GM18867 (cell line): ENCODE results near the gene ABCG5.

Experiments
- ATAC-seq: cut with Tn5 transposase; IDR thresholded peaks from one replicate; pipeline ENCODE4 v1.9.1; 2021; ENCODE audit warnings: mild to moderate bottlenecking, moderate library complexity; ENCODE audit not compliant: unreplicated experiment

ABCG5 gene

GRCh38 chr2:43842866-43843226 is 4.2 kb upstream of the ABCG5 start:
- ATAC-seq = no peak

- ATAC-seq = no peak
Observed at GRCh38 chr2:43841949-43842865, 3.6 kb upstream of the ABCG5 start.

GRCh38 chr2:43840965-43841364 is 2.3 kb upstream of the ABCG5 start:
- ATAC-seq = no peak

DNA sequence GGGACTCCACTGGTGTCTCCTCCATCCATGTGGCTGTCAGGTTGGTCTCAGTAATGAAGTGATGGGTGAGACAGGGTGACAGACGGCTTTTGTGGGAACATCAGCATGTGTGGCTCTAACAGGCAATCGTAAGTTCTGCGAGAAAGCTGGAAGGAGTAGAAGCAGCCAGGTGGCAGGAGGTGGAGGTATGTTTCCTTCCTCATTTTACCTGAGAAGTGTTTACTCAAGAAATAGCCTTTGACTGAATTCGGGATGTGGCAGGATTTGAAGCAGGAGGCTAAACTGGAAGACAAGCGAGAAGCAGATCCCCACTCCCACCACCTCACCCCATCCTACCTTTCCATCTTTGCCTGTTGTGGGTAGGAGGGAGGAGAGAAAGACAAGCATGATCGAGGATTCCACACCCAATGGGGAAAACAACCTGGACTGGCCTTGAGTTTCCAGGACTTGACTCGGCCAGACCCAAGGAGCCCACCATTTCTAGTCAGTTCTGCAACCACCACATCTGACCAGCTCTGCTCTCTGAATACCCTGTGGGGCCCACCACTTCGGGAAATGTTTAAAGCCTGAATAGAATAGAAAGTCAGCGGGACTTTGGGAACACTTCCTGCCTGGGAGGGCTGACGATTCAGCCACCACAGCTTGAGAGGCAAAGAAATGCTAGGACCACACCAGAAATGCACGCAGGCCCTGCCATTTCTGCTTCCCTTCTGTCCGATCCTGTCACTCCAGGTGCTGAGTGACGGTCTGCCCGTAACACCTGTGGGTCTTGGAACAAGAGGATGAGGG is 1.3 kb upstream of the ABCG5 start:
- no peak for ATAC-seq

DNA sequence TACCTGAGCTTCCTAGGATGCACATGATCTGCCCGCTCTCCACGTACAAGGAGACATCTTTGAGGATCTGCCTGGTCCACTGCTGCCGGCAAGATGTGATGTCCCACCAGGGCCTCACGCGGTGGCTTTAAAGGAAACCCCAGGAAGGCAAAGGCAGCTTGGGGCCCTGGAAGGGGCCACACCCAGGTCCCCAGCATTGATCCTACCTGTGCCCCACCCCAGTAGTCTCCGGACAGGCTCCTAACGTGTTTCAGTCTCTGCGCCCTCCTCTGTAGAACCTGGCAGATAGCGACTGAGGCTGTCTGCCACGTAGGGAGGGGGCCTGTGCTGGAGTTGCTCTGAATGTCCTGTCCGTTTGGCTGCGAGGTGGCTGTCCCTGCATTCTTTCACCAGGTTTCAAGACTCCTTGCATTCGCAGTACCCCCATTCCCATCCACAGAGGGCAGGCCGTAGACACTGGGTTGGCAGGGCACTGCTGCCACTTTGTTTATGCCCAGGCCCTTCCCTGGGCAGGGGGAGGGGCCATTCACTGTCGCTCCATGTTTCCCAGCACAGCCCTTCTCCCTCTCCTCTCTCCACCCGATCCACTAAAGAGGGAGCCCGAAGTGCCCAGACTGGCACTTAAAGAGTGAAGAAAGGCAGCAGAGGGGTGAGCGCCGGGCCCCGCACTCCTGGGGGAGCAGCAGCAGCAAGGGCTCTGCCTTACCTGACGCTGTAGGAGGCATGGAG is 644 bp downstream of the ABCG5 start:
- ATAC-seq = no peak

GRCh38 chr2:43837033-43837432 is 1.6 kb downstream of the ABCG5 start:
- no peak for ATAC-seq

GRCh38 chr2:43832457-43832856 is 6.2 kb downstream of the ABCG5 start:
- ATAC-seq = no peak

DNA sequence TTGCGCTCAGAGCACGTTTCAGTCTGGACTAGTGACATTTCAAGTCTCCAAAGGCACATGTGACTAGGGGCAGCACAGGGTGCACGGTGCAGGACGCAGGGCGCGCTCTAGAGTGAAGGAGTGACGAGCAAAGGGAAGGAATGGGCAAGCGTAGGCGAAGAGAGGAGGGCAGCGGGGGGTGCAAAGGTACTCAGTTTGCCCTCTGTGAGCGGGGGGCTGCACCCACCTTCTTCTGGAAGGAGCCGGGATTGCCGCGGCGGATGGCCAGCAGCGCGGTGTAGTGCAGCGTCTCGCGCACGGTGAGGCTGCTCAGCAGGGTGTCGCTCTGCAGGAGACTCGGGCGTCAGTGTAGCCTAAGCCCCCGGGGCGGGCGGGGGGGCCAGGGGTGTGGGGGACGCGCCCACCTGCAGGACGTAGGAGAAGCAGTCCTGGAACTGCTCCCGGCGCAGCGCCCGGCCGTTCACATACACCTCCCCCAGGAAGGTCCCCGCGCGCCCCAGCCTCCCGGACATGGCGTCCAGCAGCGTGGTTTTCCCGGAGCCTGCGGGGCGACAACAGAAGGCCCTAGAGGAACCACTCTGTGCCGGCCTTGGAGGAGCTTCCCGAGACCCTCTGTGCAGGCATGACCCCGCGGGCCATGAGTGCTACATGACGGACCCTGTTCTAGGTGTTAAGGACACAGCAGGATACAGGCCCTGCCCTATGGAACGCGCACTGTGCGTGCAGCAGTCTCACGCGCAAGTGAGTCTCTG is 6.9 kb downstream of the ABCG5 start:
- no peak for ATAC-seq

- ATAC-seq = no peak
Observed at GRCh38 chr2:43826305-43827250, 12.1 kb downstream of the ABCG5 start.

- no peak for ATAC-seq
Observed at GRCh38 chr2:43825841-43826240, 12.8 kb downstream of the ABCG5 start.

GRCh38 chr2:43824951-43825493 is 13.6 kb downstream of the ABCG5 start:
- no peak for ATAC-seq

- no peak for ATAC-seq
Observed at GRCh38 chr2:43824512-43824911, 14.1 kb downstream of the ABCG5 start.

GRCh38 chr2:43823751-43824150 is 14.9 kb downstream of the ABCG5 start:
- ATAC-seq = no peak

DNA sequence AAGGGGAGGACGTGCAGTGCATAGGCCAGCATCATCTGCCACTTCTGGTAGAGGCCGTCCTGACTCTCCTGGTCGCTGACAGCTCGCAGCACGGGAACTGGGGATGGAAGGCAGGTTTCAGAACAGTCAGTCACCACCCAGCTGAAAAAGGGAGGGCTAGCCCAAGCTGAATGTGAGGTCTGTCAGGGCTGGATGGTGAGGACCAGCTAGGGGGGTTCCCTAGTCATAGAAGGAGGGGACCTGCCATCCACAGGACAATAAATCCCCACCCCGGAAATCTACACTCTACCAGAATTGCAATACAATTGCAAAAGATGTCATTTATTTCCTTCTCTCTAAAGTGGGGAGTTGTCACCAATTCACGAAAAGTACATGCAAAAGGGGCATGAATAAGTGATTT is 15.8 kb downstream of the ABCG5 start:
- ATAC-seq = no peak

DNA sequence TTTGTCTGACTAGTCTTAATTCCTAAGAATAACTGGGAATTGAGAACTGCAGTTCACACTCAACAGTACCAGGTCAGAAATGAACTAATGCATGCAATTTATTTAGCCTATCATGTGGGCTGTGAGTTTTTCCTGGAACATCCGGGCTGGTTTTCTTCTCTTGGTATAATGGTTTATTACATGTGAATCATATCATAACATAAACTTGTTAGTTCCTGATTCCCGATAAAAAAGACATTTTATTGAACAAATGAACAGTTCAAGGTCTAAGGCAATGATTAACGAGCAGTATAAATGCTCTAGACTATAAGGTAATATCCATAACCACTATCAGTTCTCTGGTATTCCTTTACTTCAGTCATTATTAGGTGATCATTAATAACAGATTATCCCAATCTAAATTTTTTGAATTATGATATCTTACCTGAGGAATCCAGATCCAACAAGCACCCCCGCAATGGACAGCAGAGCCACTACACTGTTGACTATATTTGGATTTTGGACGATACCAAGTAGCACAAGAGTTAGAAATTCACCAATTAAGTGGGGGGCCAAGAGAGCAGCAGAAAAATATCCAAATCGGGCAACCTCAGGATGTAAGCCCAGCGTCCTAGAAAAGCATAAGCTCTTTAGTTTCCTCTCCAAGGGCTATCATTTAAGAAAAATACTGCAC is 19.0 kb downstream of the ABCG5 start:
- ATAC-seq = no peak

GRCh38 chr2:43818761-43819160 is 19.9 kb downstream of the ABCG5 start:
- ATAC-seq = no peak

- ATAC-seq = no peak
Observed at GRCh38 chr2:43814711-43815110, 23.9 kb downstream of the ABCG5 start.

GRCh38 chr2:43812947-43813346 is 25.7 kb downstream of the ABCG5 start:
- ATAC-seq = no peak

DNA sequence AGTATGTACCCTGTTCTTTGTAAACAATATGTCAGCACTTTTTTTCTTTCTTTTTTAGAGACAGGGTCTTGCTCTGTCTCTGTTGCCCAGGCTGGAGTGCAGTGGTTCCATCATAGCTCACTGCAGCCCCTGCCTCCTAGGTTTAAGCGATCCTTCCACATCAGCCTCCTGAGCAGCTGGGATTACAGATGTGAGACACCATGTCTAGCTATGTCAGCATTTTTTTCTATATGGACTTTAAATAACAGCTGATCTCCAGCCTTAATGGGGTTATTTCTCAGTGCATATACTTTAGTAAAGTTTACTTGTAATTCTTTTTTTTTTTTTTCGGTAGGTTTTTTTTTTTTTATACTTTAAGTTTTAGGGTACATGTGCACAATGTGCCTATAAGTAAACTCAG is 26.6 kb downstream of the ABCG5 start:
- ATAC-seq = no peak
